Hepatocyte (in vitro differentiated cells): ENCODE results near the gene SLAIN2. TPM values are rescaled to one million over a fixed set of nuclear protein-coding genes. Genes with fewer than 3 reads are reported as not detected.

Experiments used
- DNase-seq: peaks from one replicate; pipeline ENCODE4 v3.0.0-alpha.2; 2016; ENCODE audit warnings: low spot score
- H2AFZ ChIP-seq: fragments of 200-600 bp; sonication (generic); 2 replicates; pipeline ENCODE4 v1.6.0; 2016; ENCODE audit warnings: antibody characterized with exemption, mild to moderate bottlenecking
- H3K27ac ChIP-seq: fragments of 200-600 bp; sonication (generic); 2 replicates; pipeline ENCODE4 v1.5.1; 2016; ENCODE audit warnings: mild to moderate bottlenecking
- H3K27me3 ChIP-seq: fragments of 200-600 bp; sonication (generic); 2 replicates; pipeline ENCODE4 v1.6.1; 2016
- H3K36me3 ChIP-seq: fragments of 200-600 bp; sonication (generic); replicated peaks from 2 replicates; pipeline ENCODE4 v1.5.1; 2016; ENCODE audit warnings: low read depth; ENCODE audit not compliant: insufficient read depth
- H3K4me1 ChIP-seq: fragments of 200-600 bp; sonication (generic); 2 replicates; pipeline ENCODE4 v1.5.1; 2016; ENCODE audit warnings: mild to moderate bottlenecking, moderate library complexity; ENCODE audit not compliant: insufficient read depth
- H3K4me2 ChIP-seq: fragments of 200-600 bp; sonication (generic); 2 replicates; pipeline ENCODE4 v1.6.0; 2016
- H3K4me3 ChIP-seq: fragments of 200-600 bp; sonication (generic); 2 replicates; pipeline ENCODE4 v1.5.1; 2016; ENCODE audit warnings: mild to moderate bottlenecking
- H3K79me2 ChIP-seq: fragments of 200-600 bp; sonication (generic); 2 replicates; pipeline ENCODE4 v1.6.0; 2017; ENCODE audit warnings: mild to moderate bottlenecking
- H3K9me2 ChIP-seq: fragments of 200-600 bp; sonication (generic); replicated peaks from 2 replicates; pipeline ENCODE4 v1.6.0; 2017; ENCODE audit warnings: mild to moderate bottlenecking; ENCODE audit not compliant: insufficient read depth
- H3K9me3 ChIP-seq: fragments of 200-600 bp; sonication (generic); 2 replicates; pipeline ENCODE4 v1.5.1; 2016; ENCODE audit warnings: low read depth, mild to moderate bottlenecking
- H4K20me1 ChIP-seq: fragments of 200-600 bp; sonication (generic); 2 replicates; pipeline ENCODE4 v1.6.0; 2016; ENCODE audit warnings: mild to moderate bottlenecking; ENCODE audit not compliant: insufficient read depth, poor library complexity, severe bottlenecking
- EZH2 ChIP-seq: fragments of 200-600 bp; sonication (generic); IDR thresholded peaks from 2 replicates; pipeline ENCODE4 v1.6.1; 2016; ENCODE audit warnings: antibody characterized with exemption, mild to moderate bottlenecking, borderline replicate concordance
- EZH2phosphoT487 ChIP-seq: fragments of 200-600 bp; sonication (generic); IDR thresholded peaks from one replicate; pipeline ENCODE4 v1.6.1; 2018; ENCODE audit warnings: antibody characterized with exemption, mild to moderate bottlenecking, low read depth, moderate library complexity; ENCODE audit not compliant: unreplicated experiment, severe bottlenecking
- WGBS: methylation state at CpG from one replicate; pipeline ENCODE4 v1.1.6; 2016; ENCODE audit warnings: low lambda C conversion rate; ENCODE audit errors: missing lambda C conversion rate; 5-methylcytosine and 5-hydroxymethylcytosine counted together
- polyA plus RNA-seq: library from polyadenylated mRNA; unstranded; fragments of >200 nt; fragmentation: Nextera tagmentation; extraction: Ambion mirVana; gene quantifications from 2 replicates; pipeline ENCODE4 v1.2.1, GENCODE V29; 2016
- total RNA-seq: library from RNA; depleted of rRNA; stranded (reverse); fragments of >200 nt; gene quantifications from 2 replicates; pipeline ENCODE4 v1.2.3, GENCODE V29; 2014
- TF ChIP-seq, protein P1 (sequence below): fragments of 200-600 bp; sonication (generic); IDR thresholded peaks from 2 replicates; pipeline ENCODE4 v1.5.1; 2016; ENCODE audit warnings: antibody characterized with exemption, mild to moderate bottlenecking; ENCODE audit not compliant: poor library complexity

SLAIN2 gene
- total and polyA plus RNA-seq, 2 experiments from 2014 or later, result 40.1 to 67.6 TPM

DNA sequence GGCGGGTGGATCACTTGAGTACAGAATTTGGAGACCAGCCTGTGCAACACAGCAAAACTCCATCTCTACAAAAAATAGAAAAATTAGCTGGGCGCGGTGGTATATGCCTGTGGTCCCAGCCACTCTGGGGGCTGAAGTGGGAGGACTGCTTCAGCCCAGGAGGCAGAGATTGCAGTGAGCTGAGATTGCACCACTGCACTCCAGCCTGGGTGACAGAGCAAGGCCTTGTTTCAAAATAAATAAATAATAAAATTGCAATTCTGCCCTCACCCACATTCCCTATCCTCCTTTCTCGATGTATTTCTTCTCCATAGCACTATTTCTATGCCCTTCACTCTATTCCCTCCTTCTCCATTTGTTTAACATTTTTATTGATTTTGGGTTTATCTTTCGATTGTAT is 8.7 kb upstream of the SLAIN2 start:
- whole genome bisulfite sequencing, result 97% methylated on average over 5 of the region's 5 CpGs
- H3K4me3 ChIP-seq, result no peak overlapping the region
- H3K79me2 ChIP-seq, result no peaks in the 10 kb centered on the region
- DNase-seq, result no peak
- H3K27me3 ChIP-seq, result no peaks in the 10 kb centered on the region
- H3K36me3 ChIP-seq, result no peaks in the 10 kb centered on the region
- peak overlapping the region; percentile 47 for H3K27ac ChIP-seq
- H3K4me2 ChIP-seq, result no peak overlapping the region
- no peaks in the 10 kb centered on the region for H3K4me1 ChIP-seq
- no peaks in the 10 kb centered on the region for H4K20me1 ChIP-seq
- no peaks in the 10 kb centered on the region for H3K9me3 ChIP-seq
- no peak overlapping the region for H2AFZ ChIP-seq
- no peaks in the 10 kb centered on the region for H3K9me2 ChIP-seq
- TF ChIP-seq, protein P1, sequence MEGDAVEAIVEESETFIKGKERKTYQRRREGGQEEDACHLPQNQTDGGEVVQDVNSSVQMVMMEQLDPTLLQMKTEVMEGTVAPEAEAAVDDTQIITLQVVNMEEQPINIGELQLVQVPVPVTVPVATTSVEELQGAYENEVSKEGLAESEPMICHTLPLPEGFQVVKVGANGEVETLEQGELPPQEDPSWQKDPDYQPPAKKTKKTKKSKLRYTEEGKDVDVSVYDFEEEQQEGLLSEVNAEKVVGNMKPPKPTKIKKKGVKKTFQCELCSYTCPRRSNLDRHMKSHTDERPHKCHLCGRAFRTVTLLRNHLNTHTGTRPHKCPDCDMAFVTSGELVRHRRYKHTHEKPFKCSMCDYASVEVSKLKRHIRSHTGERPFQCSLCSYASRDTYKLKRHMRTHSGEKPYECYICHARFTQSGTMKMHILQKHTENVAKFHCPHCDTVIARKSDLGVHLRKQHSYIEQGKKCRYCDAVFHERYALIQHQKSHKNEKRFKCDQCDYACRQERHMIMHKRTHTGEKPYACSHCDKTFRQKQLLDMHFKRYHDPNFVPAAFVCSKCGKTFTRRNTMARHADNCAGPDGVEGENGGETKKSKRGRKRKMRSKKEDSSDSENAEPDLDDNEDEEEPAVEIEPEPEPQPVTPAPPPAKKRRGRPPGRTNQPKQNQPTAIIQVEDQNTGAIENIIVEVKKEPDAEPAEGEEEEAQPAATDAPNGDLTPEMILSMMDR, result no peak
- TF ChIP-seq EZH2 (no peak), EZH2phosphoT487 (no peak)

DNA sequence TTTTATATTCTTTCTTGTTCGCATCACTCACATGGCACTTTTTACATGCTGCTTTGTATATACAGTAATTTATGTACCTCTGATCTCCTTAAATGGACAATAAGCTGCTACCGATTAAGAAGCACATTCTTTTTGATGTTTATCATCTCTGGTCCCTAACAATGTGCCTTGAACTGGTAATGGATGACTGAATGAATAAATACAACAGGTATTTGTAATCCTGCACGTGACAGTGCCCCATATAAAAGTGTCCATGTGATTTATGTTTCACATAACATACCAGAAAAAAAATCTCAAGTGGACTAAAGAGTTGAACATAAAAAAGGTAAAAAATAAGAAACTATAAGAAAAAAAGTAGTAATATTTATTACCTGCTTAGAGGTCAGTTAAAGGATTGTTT is 7.7 kb upstream of the SLAIN2 start:
- H3K36me3 ChIP-seq, result no peaks in the 10 kb centered on the region
- DNase-seq, result no peak
- no peaks in the 10 kb centered on the region for H3K9me3 ChIP-seq
- no peak overlapping the region for H2AFZ ChIP-seq
- no peak overlapping the region for H3K4me3 ChIP-seq
- no peak overlapping the region for H3K4me2 ChIP-seq
- TF ChIP-seq EZH2 (no peak), EZH2phosphoT487 (no peak)
- TF ChIP-seq, protein P1, result no peak
- WGBS, result 41% methylated on average over 3 of the region's 3 CpGs
- H3K4me1 ChIP-seq, result peaks cover 6% of the 10 kb centered on the region
- H3K79me2 ChIP-seq, result peaks cover 4% of the 10 kb centered on the region
- no peaks in the 10 kb centered on the region for H4K20me1 ChIP-seq
- no peak overlapping the region for H3K27ac ChIP-seq
- no peaks in the 10 kb centered on the region for H3K27me3 ChIP-seq
- no peaks in the 10 kb centered on the region for H3K9me2 ChIP-seq

DNA sequence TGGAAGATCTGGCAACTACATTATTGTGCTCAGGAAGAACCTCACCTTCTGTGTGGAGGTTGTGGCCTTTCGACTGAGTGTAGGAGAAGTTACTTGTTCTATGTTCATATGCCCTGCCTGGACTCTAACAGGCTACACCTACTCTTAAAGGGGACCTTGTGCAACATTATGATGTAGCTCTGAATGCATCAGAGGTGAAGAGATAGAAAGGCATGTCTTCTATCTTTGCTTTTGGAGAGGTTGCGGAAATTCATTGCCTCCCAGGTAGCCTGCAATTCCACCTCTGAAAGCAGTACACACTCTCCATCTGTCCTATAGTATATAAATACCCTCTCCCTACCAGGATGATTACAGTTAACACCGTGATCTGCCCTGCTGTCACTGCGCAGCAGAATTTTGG is 7.1 kb upstream of the SLAIN2 start:
- DNase-seq, result no peak
- H3K79me2 ChIP-seq, result peaks cover 4% of the 10 kb centered on the region
- H3K9me2 ChIP-seq, result no peaks in the 10 kb centered on the region
- H3K4me3 ChIP-seq, result no peak overlapping the region
- WGBS, result 93% methylated on average over 4 of the region's 4 CpGs
- H3K27ac ChIP-seq, result no peak overlapping the region
- H3K4me2 ChIP-seq, result no peak overlapping the region
- H4K20me1 ChIP-seq, result no peaks in the 10 kb centered on the region
- H3K27me3 ChIP-seq, result no peaks in the 10 kb centered on the region
- H2AFZ ChIP-seq, result no peak overlapping the region
- no peaks in the 10 kb centered on the region for H3K9me3 ChIP-seq
- no peaks in the 10 kb centered on the region for H3K36me3 ChIP-seq
- TF ChIP-seq EZH2phosphoT487, result no peak
- TF ChIP-seq, protein P1, result no peak
- TF ChIP-seq EZH2, result no peak
- H3K4me1 ChIP-seq, result peaks cover 12% of the 10 kb centered on the region

DNA sequence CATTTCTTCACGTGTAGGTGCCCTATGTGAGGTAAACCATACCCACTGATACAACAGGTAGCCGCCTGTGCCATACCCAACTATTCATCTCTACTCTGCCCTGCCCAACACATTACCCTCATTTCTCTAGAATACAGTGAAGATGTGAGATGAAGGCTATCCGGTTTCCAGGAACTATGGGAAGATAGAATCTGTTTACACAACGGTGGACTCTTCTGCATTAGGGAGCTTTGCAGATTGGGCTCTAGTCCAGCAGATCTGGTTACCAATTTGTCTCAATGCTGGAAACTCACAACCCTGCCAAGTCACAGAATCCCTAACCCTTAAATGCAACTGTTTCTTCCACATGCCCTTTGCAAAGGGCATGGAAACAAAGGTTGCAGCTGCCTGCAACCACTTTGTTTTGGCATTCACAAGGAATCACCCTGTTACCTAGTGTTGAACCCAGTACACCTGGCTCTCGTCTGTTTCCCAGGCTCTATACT is 6.4 kb upstream of the SLAIN2 start:
- H3K36me3 ChIP-seq, result no peaks in the 10 kb centered on the region
- H2AFZ ChIP-seq, result no peak overlapping the region
- H3K27me3 ChIP-seq, result no peaks in the 10 kb centered on the region
- H3K9me3 ChIP-seq, result no peaks in the 10 kb centered on the region
- DNase-seq, result no peak
- no peak overlapping the region for H3K4me3 ChIP-seq
- no peaks in the 10 kb centered on the region for H3K9me2 ChIP-seq
- peaks cover 4% of the 10 kb centered on the region for H3K79me2 ChIP-seq
- TF ChIP-seq, protein P1, result no peak
- no peak for TF ChIP-seq EZH2
- TF ChIP-seq EZH2phosphoT487, result no peak
- no peak overlapping the region for H3K27ac ChIP-seq
- H3K4me1 ChIP-seq, result peaks cover 19% of the 10 kb centered on the region
- H4K20me1 ChIP-seq, result no peaks in the 10 kb centered on the region
- no peak overlapping the region for H3K4me2 ChIP-seq
- 72% methylated on average over 5 of the region's 5 CpGs for WGBS
